ENCODE data around the gene TAT.
"Not testable (repeated sequence)": the region's sequence is repeated elsewhere in the genome, so short reads cannot be mapped to it uniquely, and the experiment has no call there.

The TAT gene

GRCh38 chr16:71576971-71577370 lies at the start of gene TAT:
TAT (minus strand) TSS chr16:71577092; CDS start chr16:71576415, 677 bp downstream.
- DNase-seq (ENCODE audit: low read depth) = no peak
- no peak within 1 kb of the TSS for H3K4me3 ChIP-seq (ENCODE audit: low read depth, low read length)

DNA sequence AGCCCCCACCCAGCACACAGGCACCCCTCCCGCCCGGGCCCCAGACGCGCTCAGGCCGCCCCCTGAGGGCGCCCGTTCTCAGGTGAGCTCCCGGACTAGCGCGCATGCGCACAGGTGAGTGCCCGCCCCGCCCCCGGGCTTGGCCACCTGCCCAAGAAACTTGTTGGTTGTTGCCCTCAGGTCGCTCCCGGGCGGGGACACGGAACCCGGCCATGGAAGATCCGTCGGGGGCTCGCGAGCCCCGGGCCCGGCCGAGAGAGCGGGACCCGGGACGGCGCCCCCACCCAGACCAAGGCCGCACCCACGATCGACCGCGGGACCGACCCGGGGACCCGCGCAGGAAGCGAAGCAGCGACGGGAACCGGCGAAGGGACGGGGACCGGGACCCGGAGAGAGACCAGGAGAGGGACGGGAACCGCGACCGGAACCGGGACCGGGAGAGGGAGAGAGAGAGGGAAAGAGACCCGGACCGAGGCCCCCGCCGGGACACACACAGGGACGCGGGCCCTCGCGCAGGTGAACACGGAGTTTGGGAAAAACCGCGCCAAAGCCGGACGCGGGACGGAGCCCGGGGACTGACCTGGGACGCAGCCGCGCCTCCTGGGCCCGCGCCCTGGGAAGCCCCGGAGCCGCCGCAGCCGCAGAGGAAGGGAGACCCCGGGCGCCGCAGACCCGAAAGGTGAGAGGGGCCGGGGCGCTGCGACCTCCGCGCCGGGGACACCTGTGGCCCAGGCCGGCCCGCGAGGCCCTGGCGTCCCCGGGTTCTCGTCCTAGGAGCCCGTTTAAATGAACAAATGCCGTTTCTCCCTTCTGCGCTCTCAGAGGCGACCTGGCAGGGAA lies 49.3 kb upstream of the TAT start, which contains the start of gene MARVELD3:
MARVELD3 (plus strand) TSS at position 167 of the 840 bp plus-strand sequence; CDS start at position 213, 46 bp downstream.
- DNase-seq (ENCODE audit: low read depth) = no peak
- H3K4me3 ChIP-seq (ENCODE audit: low read depth, low read length) = peak within 1 kb of the TSS; percentile 35

- no peak for DNase-seq (ENCODE audit: low read depth)
- H3K4me3 ChIP-seq (ENCODE audit: low read depth, low read length) = no peak overlapping the region
Measured at GRCh38 chr16:71625113-71625850, 48.4 kb upstream of the TAT start.

GRCh38 chr16:71623597-71623996 lies 46.7 kb upstream of the TAT start:
- no peak for DNase-seq (ENCODE audit: low read depth)
- no peak overlapping the region for H3K4me3 ChIP-seq (ENCODE audit: low read depth, low read length)

- no peak for DNase-seq (ENCODE audit: low read depth)
- H3K4me3 ChIP-seq (ENCODE audit: low read depth, low read length) = no peak overlapping the region
Measured at GRCh38 chr16:71622088-71622487, 45.2 kb upstream of the TAT start.

DNA sequence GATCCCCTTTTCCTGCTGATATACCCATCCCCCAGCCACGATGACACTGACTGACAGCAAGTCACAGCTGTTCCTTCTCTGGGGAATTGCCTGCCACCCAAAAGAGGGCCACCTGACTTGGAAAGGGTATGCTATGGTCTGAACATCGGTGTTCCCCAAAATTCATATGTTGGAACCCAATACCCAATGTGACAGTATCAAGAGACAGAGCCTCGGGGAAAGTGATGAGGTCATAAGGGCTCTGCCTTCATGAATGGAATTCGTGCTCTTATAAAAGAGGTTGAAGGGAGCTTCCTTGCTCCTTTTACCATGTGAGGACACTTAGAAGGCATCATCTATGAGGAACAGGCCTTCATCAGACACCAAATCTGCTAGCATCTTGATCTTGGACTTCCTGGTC lies 41.5 kb upstream of the TAT start:
- H3K4me3 ChIP-seq (ENCODE audit: low read depth, low read length) = no peak overlapping the region
- DNase-seq (ENCODE audit: low read depth) = no peak

DNA sequence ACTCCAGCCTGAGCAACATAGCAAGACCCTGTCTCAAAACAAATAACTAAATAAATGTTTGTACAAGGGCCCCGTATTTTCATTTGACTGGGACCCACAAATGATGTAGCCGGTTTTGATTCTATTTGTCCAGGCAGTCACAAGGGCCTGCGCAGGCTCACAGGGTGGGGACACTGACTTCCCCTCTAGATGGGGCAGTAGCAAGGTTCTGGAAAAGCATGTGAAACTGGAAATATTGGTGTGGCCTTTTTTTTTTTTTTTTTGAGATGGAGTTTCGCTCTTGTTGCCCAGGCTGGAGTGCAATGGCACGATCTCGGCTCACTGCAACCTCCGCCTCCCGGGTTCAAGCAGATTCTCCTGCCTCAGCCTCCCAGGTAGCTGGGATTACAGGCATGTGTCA lies 38.1 kb upstream of the TAT start:
- not testable (repeated sequence) for H3K4me3 ChIP-seq (ENCODE audit: low read depth, low read length); DNase-seq (ENCODE audit: low read depth)

- no peak overlapping the region for H3K4me3 ChIP-seq (ENCODE audit: low read depth, low read length)
- DNase-seq (ENCODE audit: low read depth) = peak; percentile 4
Measured at GRCh38 chr16:71610936-71611871, 34.3 kb upstream of the TAT start.

DNA sequence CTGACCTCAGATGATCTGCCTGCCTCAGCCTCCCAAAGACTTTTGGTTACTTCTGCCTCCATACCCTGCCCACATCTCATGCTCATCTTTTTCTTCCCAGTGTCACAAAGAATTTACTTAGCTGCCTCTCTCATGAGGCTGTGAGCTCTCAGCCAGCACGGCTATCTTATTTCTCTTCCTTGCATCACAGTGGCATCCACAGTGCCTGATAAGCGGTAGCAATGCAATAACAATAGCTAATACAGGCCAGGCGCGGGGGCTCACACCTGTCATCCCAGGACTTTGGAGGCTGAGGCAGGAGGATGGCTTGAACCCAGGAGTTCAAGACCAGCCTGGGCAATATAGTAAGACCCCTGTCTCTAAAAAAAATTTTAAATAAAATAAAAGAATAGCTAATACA lies 33.6 kb upstream of the TAT start:
- H3K4me3 ChIP-seq (ENCODE audit: low read depth, low read length) = no peak overlapping the region
- no peak for DNase-seq (ENCODE audit: low read depth)

- no peak for DNase-seq (ENCODE audit: low read depth)
Measured at GRCh38 chr16:71609066-71609465, 32.2 kb upstream of the TAT start.

DNA sequence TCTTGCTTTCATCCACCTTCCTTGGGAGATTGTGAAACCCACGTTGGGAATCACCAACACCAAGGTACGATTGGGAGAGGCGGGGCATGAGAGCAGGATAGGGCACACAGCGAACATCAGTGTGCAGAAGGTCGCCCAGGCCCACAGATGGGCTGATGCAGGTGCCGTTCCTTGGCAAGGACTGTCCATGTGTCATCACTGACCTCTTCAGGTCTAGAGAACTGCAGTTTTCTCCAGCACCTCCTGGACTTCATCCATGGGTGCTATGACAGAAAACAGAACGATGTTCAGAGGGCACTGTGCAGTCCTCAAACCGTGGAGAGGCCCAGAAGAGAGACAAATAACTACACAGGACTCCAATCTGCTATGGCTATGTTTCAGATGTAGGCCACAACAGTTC lies 23.9 kb upstream of the TAT start:
- H3K4me3 ChIP-seq (ENCODE audit: low read depth, low read length) = no peak overlapping the region
- no peak for DNase-seq (ENCODE audit: low read depth)

More at GRCh38 chr16:71609066-71609465, 32.2 kb upstream of the TAT start:
- H3K4me3 ChIP-seq (ENCODE audit: low read depth, low read length) = no peak overlapping the region

DNA sequence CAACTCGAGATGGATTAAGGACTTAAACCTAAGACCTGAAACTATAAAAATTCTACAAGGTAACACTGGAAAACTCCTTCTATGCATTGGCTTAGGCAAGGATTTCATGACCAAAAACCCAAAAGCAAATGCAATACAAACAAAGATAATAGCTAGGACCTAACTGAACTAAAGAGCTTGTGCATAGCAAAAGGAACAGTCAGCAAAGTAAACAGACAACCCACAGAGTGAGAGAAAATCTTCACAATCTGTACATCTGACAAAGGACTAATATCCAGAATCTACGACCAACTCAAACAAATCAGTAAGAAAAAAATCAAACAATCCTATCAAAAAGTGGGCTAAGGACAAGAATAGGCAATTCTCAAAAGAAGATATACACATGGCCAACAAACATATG lies 21.5 kb upstream of the TAT start:
- H3K4me3 ChIP-seq (ENCODE audit: low read depth, low read length); DNase-seq (ENCODE audit: low read depth): not testable (repeated sequence)

GRCh38 chr16:71595340-71595826 lies 18.5 kb upstream of the TAT start:
- H3K4me3 ChIP-seq (ENCODE audit: low read depth, low read length) = not testable (repeated sequence)

GRCh38 chr16:71594000-71594646 lies 17.2 kb upstream of the TAT start:
- no peak overlapping the region for H3K4me3 ChIP-seq (ENCODE audit: low read depth, low read length)
- no peak for DNase-seq (ENCODE audit: low read depth)

More at GRCh38 chr16:71595340-71595826, 18.5 kb upstream of the TAT start:
- not testable (repeated sequence) for DNase-seq (ENCODE audit: low read depth)

DNA sequence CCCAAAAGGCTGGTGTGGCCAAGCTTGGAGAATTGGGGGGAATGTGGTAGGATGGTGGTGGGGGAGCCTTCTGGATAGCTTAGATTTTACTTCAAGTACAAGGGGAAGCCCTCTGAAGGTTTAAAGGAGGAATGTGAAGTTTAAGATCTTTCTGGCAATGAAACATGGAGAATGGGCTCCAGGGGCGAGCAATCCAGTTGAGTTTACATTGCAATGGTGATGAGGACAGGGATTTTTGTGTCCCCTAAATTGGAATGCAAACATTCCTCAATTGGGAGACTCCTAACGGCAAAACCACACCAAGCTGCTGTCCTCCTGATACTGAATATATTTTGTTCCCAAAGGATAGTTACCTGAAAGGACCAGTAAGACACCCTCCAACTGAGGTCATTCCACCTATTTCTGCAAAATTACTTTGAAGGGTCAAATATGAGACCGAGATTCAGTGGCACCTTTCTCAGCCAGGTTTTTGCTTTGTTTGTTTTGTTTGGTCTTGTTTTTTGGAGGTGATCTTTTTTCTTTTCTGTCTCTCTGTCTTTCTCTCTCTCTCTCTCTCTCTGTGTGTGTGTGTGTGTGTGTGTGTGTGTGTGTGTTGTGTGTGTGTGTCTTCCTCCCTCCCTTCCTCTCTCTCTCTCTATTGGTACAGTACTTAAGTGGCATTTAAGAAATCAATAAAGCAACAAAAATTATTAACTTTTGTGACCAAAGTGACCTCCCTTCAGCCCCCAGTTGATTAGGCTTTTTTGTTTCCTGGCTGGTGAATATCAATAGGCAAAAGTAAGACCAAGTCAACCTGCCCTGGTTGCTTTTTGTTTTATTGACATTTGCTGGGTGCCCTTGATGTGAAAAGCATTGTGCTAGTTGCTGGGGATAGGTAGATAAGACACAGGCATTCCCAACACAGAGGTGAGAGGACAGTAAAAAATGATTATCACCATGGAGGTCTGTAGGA lies 16.4 kb upstream of the TAT start:
- no peak overlapping the region for H3K4me3 ChIP-seq (ENCODE audit: low read depth, low read length)
- no peak for DNase-seq (ENCODE audit: low read depth)

DNA sequence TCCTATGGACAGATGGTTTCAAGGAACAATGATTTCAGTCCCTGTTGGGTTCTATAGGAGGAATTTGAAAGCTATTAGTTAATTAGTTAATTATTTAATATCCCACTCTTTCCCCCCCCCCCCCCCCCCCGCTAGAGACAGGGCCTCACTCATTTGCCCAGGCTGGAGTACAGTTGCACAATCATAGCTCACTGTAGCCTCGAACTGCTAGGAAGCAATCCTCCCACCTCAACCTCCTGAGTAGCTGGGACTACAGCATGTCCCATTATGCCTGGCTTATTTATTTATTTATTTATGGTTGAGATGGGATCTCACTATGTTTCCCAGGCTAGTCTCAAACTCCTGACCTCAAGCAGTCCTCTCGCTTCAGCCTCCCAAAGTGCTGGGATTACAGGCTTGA lies 15.0 kb upstream of the TAT start:
- DNase-seq (ENCODE audit: low read depth) = no peak
- no peak overlapping the region for H3K4me3 ChIP-seq (ENCODE audit: low read depth, low read length)

DNA sequence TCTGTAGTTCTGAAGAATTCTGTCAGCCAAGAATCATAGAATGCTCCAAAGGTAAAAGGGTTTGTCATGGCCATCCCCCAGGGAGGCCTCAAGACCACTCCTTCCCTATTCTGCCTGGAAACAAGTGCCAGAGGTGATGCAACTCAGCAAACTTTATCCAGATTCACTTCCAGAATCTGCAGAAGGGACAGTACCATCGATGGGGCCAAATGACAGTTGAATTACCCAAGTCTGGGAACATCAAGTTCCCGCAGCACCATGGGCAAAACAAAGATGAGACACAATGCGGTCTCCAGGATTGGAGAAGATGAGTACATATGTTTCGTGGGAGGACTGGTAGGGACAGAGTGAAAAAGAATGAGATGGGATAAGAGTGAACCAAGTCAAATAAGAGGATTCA lies 13.7 kb upstream of the TAT start:
- no peak for DNase-seq (ENCODE audit: low read depth)
- H3K4me3 ChIP-seq (ENCODE audit: low read depth, low read length) = no peak overlapping the region

GRCh38 chr16:71590071-71590470 lies 13.2 kb upstream of the TAT start:
- not testable (repeated sequence) for H3K4me3 ChIP-seq (ENCODE audit: low read depth, low read length); DNase-seq (ENCODE audit: low read depth)

Measured in skeletal muscle cell (primary cell).